GM12878 (cell line): ENCODE measurements around the gene RPIA. TPM values are rescaled to one million over a fixed set of nuclear protein-coding genes. Genes with fewer than 3 reads are reported as not detected.
A peak's percentile ranks its signal among the peaks of the same experiment; 100 is the strongest.

Experiments
- ATAC-seq: fragments of 200-7000 bp; cut with Tn5 transposase; 3 replicates; pipeline ENCODE4 v1.9.1; 2020; ENCODE audit warnings: mild to moderate bottlenecking, moderate library complexity
- BruUV-seq: library from RNA; stranded (reverse); fragments of 400-500 nt; replicated peaks from 2 replicates; lab custom pipeline; 2021; lab: Mats Ljungman, UMichigan
- CTCF ChIA-PET: fragments of 300-600 bp; sonication (Branson Sonifier 250); formaldehyde crosslinking; extraction: SDS; loops from one replicate; lab custom pipeline; 2021; ENCODE audit warnings: inconsistent platforms; lab: Yijun Ruan, JAX
- POLR2A ChIA-PET: fragments of 350-600 bp; formaldehyde crosslinking; extraction: SDS; loops from one replicate; lab custom pipeline; 2021; ENCODE audit warnings: inconsistent platforms; lab: Charles Lee
- RAD21 ChIA-PET: fragments of 300-600 bp; sonication (Branson Sonifier 250); formaldehyde crosslinking; loops from one replicate; lab custom pipeline; 2023; ENCODE audit warnings: antibody characterized with exemption; ENCODE audit not compliant: unreplicated experiment; lab: Charles Lee
- SMC1A ChIA-PET: fragments of 300-600 bp; sonication (Branson Sonifier 250); formaldehyde crosslinking; loops from one replicate; lab custom pipeline; 2023; ENCODE audit not compliant: unreplicated experiment, uncharacterized antibody; lab: Charles Lee
- DNase-seq: peaks from one replicate; pipeline ENCODE4 v3.0.0-alpha.2; 2011; ENCODE audit warnings: low read depth, low spot score
- FAIRE-seq: peaks from 3 replicates; lab custom pipeline; 2011; peaks lifted over from hg19 to GRCh38; lab: Jason Lieb, UNC
- H2AFZ ChIP-seq: 2 replicates; pipeline ENCODE4 v1.6.0; 2011; ENCODE audit warnings: low read depth, low read length, control low read depth; ENCODE audit not compliant: control insufficient read depth
- H3K27ac ChIP-seq: 2 replicates; pipeline ENCODE4 v1.5.1; 2011; ENCODE audit warnings: control low read depth; ENCODE audit not compliant: control insufficient read depth, insufficient read depth
- H3K27me3 ChIP-seq, 2 experiments: replicated peaks in 1 of 2; 2 replicates each; pipeline versions ENCODE4 v1.6.0 to v1.6.1; 2011; ENCODE audit warnings: low read length in 1 of 2; ENCODE audit not compliant: control insufficient read depth in 2 of 2, insufficient read depth in 2 of 2
- H3K36me3 ChIP-seq, 2 experiments: 2 replicates each; pipeline ENCODE4 v1.5.1; 2011; ENCODE audit warnings: low read length in 1 of 2; ENCODE audit not compliant: control insufficient read depth in 2 of 2, insufficient read depth in 2 of 2
- H3K4me1 ChIP-seq: 2 replicates; pipeline ENCODE4 v1.6.1; 2011; ENCODE audit warnings: mild to moderate bottlenecking, low read length, moderate library complexity, mixed read lengths; ENCODE audit not compliant: control insufficient read depth, insufficient read depth
- H3K4me2 ChIP-seq: 2 replicates; pipeline ENCODE4 v1.6.0; 2011; ENCODE audit warnings: control low read depth; ENCODE audit not compliant: control insufficient read depth, insufficient read depth
- H3K4me3 ChIP-seq: fragments of 200-600 bp; sonication (generic); 2 replicates; pipeline ENCODE4 v1.5.1; 2016
- H3K79me2 ChIP-seq: 2 replicates; pipeline ENCODE4 v1.6.0; 2011; ENCODE audit warnings: low read length; ENCODE audit not compliant: control insufficient read depth, insufficient read depth
- H3K9ac ChIP-seq: 2 replicates; pipeline ENCODE4 v1.8.0; 2011; ENCODE audit warnings: low read length, control low read depth, mixed read lengths; ENCODE audit not compliant: control insufficient read depth, insufficient read depth
- H3K9me3 ChIP-seq: replicated peaks from 3 replicates; pipeline ENCODE4 v1.5.1; 2011; ENCODE audit warnings: mild to moderate bottlenecking, low read length; ENCODE audit not compliant: control insufficient read depth, insufficient read depth
- H4K20me1 ChIP-seq: 2 replicates; pipeline ENCODE4 v1.6.0; 2011; ENCODE audit not compliant: control insufficient read depth, insufficient read depth
- ATF3 ChIP-seq: IDR thresholded peaks from 2 replicates; pipeline ENCODE4 v1.6.1; 2011; ENCODE audit warnings: low read depth, mild to moderate bottlenecking, low read length, moderate library complexity, borderline replicate concordance; ENCODE audit errors: extremely low read depth
- BHLHE40 ChIP-seq, 2 experiments: fragments of 450-650 bp in 1 of 2; IDR thresholded peaks; 2 replicates each; pipeline ENCODE4 v1.6.1; 2011 to 2017; ENCODE audit warnings: low read depth in 2 of 2, borderline replicate concordance in 1 of 2, improper control_type of control experiment in 1 of 2, low read length in 1 of 2, mild to moderate bottlenecking in 1 of 2
- CREB1 ChIP-seq: IDR thresholded peaks from 2 replicates; pipeline ENCODE4 v1.6.1; 2012; ENCODE audit warnings: low read depth, mild to moderate bottlenecking, inconsistent platforms
- DPF2 ChIP-seq: fragments of 450-650 bp; IDR thresholded peaks from 2 replicates; pipeline ENCODE4 v1.6.1; 2017; ENCODE audit warnings: mild to moderate bottlenecking
- E2F4 ChIP-seq: IDR thresholded peaks from 2 replicates; pipeline ENCODE4 v1.6.1; 2012; ENCODE audit warnings: low read depth, low read length, improper control_type of control experiment
- EGR1 ChIP-seq, 2 experiments: IDR thresholded peaks; 1 replicate in 1 of 2; 2 replicates in 1 of 2; pipeline ENCODE4 v1.6.1; 2011 to 2012; ENCODE audit warnings: low read depth in 2 of 2, low read length in 2 of 2, borderline replicate concordance in 1 of 2, mild to moderate bottlenecking in 1 of 2, moderate library complexity in 1 of 2
- IKZF2 ChIP-seq, 2 experiments: fragments of 450-650 bp; IDR thresholded peaks; 2 replicates each; pipeline ENCODE4 v1.6.1; 2017; ENCODE audit warnings: mild to moderate bottlenecking in 2 of 2, moderate library complexity in 2 of 2
- IRF4 ChIP-seq: IDR thresholded peaks from 2 replicates; pipeline ENCODE4 v1.6.1; 2011; ENCODE audit warnings: low read depth, low read length
- POLR2AphosphoS2 ChIP-seq: IDR thresholded peaks from 2 replicates; pipeline ENCODE4 v1.6.1; 2011; ENCODE audit warnings: low read depth, mild to moderate bottlenecking, low read length, improper control_type of control experiment, moderate library complexity
- RAD21 ChIP-seq: IDR thresholded peaks from 2 replicates; pipeline ENCODE4 v1.6.1; 2011; ENCODE audit warnings: mild to moderate bottlenecking, low read depth, low read length, moderate library complexity; ENCODE audit not compliant: insufficient read depth
- SMAD5 ChIP-seq: IDR thresholded peaks from 2 replicates; pipeline ENCODE4 v1.6.1; 2016; ENCODE audit warnings: antibody characterized with exemption, low read depth
- SREBF2 ChIP-seq: IDR thresholded peaks from 2 replicates; pipeline ENCODE4 v1.6.1; 2012; ENCODE audit warnings: mild to moderate bottlenecking, low read length
- STAT1 ChIP-seq: fragments of 450-650 bp; conservative IDR thresholded peaks from 2 replicates; pipeline ENCODE4 v1.6.1; 2014; ENCODE audit warnings: antibody characterized with exemption, mild to moderate bottlenecking
- STAT3 ChIP-seq: IDR thresholded peaks from 2 replicates; pipeline ENCODE4 v1.6.1; 2011; ENCODE audit warnings: low read depth, low read length, improper control_type of control experiment
- TARDBP ChIP-seq: IDR thresholded peaks from 2 replicates; pipeline ENCODE4 v1.6.1; 2016; ENCODE audit warnings: borderline replicate concordance
- TBL1XR1 ChIP-seq: IDR thresholded peaks from 2 replicates; pipeline ENCODE4 v1.6.1; 2012; ENCODE audit warnings: low read depth, low read length, improper control_type of control experiment
- TCF12 ChIP-seq: IDR thresholded peaks from 2 replicates; pipeline ENCODE4 v1.6.1; 2011; ENCODE audit warnings: low read depth, mild to moderate bottlenecking, low read length
- TCF3 ChIP-seq: IDR thresholded peaks from 2 replicates; pipeline ENCODE4 v1.6.1; 2012; ENCODE audit warnings: low read depth, mild to moderate bottlenecking, low read length, borderline replicate concordance; ENCODE audit not compliant: insufficient read depth
- TCF7 ChIP-seq: IDR thresholded peaks from 2 replicates; pipeline ENCODE4 v1.6.1; 2014; ENCODE audit warnings: antibody characterized with exemption, borderline replicate concordance
- WGBS: methylation state at CpG from one replicate; pipeline ENCODE4 v1.1.6; 2016; ENCODE audit warnings: low lambda C conversion rate; ENCODE audit not compliant: insufficient replicate concordance, insufficient coverage; ENCODE audit errors: missing lambda C conversion rate; 5-methylcytosine and 5-hydroxymethylcytosine counted together
- in situ Hi-C: fragments of 300-500 bp; cut with MboI; formaldehyde crosslinking; loops from 9 replicates; pipeline ENCODE4 v1.14.3; 2018; ENCODE audit warnings: mixed read lengths
- intact Hi-C: fragments of 100-400 bp; cut with micrococcal nuclease; formaldehyde crosslinking; loops from one replicate; pipeline ENCODE4 v1.14.2; 2022; ENCODE audit not compliant: unreplicated experiment
- polyA plus RNA-seq, 11 experiments: library from polyadenylated mRNA; depleted of rRNA in 4 of 11; unstranded in 6 of 11; stranded (reverse) in 5 of 11; fragments of >200 nt; fragmentation: Nextera tagmentation in 4 of 11; fragmentation: Illumina TruSeq in 1 of 11; extraction: Ambion mirVana in 4 of 11; extraction: Trizol in 1 of 11; gene quantifications; 1 replicate in 1 of 11; 2 replicates in 10 of 11; pipeline versions ENCODE4 v1.2.1 to v1.2.3, GENCODE V29; 2011 to 2016; ENCODE audit warnings: inconsistent platforms in 2 of 11, missing spikeins in 2 of 11, low read depth in 1 of 11
- total RNA-seq, 4 experiments: library from RNA; depleted of rRNA in 3 of 4; stranded (reverse); fragments of >200 nt in 3 of 4; fragmentation: Illumina TruSeq in 1 of 4; extraction: Trizol in 1 of 4; gene quantifications; 2 replicates each; pipeline versions ENCODE4 v1.2.1 to v1.2.3, GENCODE V29; 2013 to 2021

The RPIA gene
- total and polyA plus RNA-seq, 10 of the 15 experiments (the other 5 are each of a cell fraction or from before 2014, with no cell fraction given): 7.1 to 58.1 (median 41.6) TPM

GRCh38 chr2:88739985-88740600 is 48.6 kb downstream of the RPIA start (continued):
- no peak for TF ChIP-seq EGR1 (IDR thresholded peaks at IDR 0.05; ENCODE audit: borderline replicate concordance in 1 of 2, low read depth in 2 of 2, low read length in 2 of 2)
- TF ChIP-seq RAD21: peak; percentile 89
- TF ChIP-seq, all 136 proteins: peak for 5

- Histone ChIP-seq H4K20me1 (no peaks in the 10 kb centered on the region), H3K4me3 (no peak overlapping the region), H3K36me3 (peaks cover 4 to 8% of the 10 kb centered on the region in 2 experiments; a peak in 3 of 4 replicates), H3K9me3 (peaks cover 3% of the 10 kb centered on the region; the same call in 2 of the 3 replicates), H2AFZ (no peak overlapping the region), H3K27ac (no peak overlapping the region), H3K9ac (no peak overlapping the region), H3K79me2 (no peaks in the 10 kb centered on the region), H3K4me1 (no peaks in the 10 kb centered on the region), H3K27me3 (no peaks in the 10 kb centered on the region), H3K4me2 (no peak overlapping the region)
- ATAC-seq (no peak), FAIRE-seq (no peak), DNase-seq (no peak)
- intact Hi-C loops (no loop called here), in situ Hi-C loops (loop anchor here (10.0 to 25.0 kb wide), 2 partner anchors 415 to 1098 kb away; no protein-coding TSS in a partner anchor)
- ChIA-PET SMC1A (interaction anchor here (1.7 kb wide), 1 partner anchor 13 kb away, joined by 4 read pairs; no protein-coding TSS in a partner anchor), POLR2A (no interaction called here), RAD21 (no interaction called here), CTCF (no interaction called here)
- WGBS: 98% methylated on average over 6 of the region's 6 CpGs
- BruUV-seq: no TSS peak
- TF ChIP-seq TCF3 (no peak), ATF3 (no peak), E2F4 (no peak), IRF4 (no peak), DPF2 (no peak), CREB1 (no peak), STAT3 (no peak), POLR2AphosphoS2 (no peak), STAT1 (no peak), BHLHE40 (IDR thresholded peaks at IDR 0.05; ENCODE audit: borderline replicate concordance in 1 of 2, low read depth in 2 of 2, low read length in 1 of 2) (no peak), SMAD5 (no peak), TCF7 (no peak), TCF12 (no peak), TARDBP (no peak), IKZF2 (IDR thresholded peaks at IDR 0.05) (no peak), SREBF2 (no peak), TBL1XR1 (no peak)
Observed at GRCh38 chr2:88746929-88747490, 55.5 kb downstream of the RPIA start.
